A673 (cell line): ENCODE results near the gene TSHR.
"Not testable (repeated sequence)": the region's sequence is repeated elsewhere in the genome, so short reads cannot be mapped to it uniquely, and the experiment has no call there.

Source experiments
- EZH2 ChIP-seq: fragments of 200-600 bp; sonication (generic); IDR thresholded peaks from 2 replicates; pipeline ENCODE4 v1.6.1; 2017; ENCODE audit warnings: borderline replicate concordance, low read depth, mild to moderate bottlenecking, mixed read lengths, antibody characterized with exemption, low read length; ENCODE audit not compliant: poor library complexity, severe bottlenecking
- TF ChIP-seq, protein P1 (sequence below): fragments of 300-800, 200-600 bp; sonication (generic); conservative IDR thresholded peaks from 2 replicates; pipeline ENCODE4 v1.5.1; 2017; ENCODE audit warnings: low read depth, mild to moderate bottlenecking, antibody characterized with exemption, low read length, moderate library complexity, mixed read lengths

- TF ChIP-seq EZH2 = not testable (repeated sequence)
- TF ChIP-seq, protein P1, sequence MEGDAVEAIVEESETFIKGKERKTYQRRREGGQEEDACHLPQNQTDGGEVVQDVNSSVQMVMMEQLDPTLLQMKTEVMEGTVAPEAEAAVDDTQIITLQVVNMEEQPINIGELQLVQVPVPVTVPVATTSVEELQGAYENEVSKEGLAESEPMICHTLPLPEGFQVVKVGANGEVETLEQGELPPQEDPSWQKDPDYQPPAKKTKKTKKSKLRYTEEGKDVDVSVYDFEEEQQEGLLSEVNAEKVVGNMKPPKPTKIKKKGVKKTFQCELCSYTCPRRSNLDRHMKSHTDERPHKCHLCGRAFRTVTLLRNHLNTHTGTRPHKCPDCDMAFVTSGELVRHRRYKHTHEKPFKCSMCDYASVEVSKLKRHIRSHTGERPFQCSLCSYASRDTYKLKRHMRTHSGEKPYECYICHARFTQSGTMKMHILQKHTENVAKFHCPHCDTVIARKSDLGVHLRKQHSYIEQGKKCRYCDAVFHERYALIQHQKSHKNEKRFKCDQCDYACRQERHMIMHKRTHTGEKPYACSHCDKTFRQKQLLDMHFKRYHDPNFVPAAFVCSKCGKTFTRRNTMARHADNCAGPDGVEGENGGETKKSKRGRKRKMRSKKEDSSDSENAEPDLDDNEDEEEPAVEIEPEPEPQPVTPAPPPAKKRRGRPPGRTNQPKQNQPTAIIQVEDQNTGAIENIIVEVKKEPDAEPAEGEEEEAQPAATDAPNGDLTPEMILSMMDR = not testable (repeated sequence)
Measured at GRCh38 chr14:81019113-81019512, 63.7 kb downstream of the TSHR start.
